ENCODE data around the gene RNF157. TPM values are rescaled to one million over a fixed set of nuclear protein-coding genes. Genes with fewer than 3 reads are reported as not detected.
A peak's percentile ranks its signal among the peaks of the same experiment; 100 is the strongest.

RNF157 gene
- total and polyA plus RNA-seq, 2 of the 13 experiments (the other 11 are each of a cell fraction or from before 2014, with no cell fraction given): 0.44 to 1.5 TPM

DNA sequence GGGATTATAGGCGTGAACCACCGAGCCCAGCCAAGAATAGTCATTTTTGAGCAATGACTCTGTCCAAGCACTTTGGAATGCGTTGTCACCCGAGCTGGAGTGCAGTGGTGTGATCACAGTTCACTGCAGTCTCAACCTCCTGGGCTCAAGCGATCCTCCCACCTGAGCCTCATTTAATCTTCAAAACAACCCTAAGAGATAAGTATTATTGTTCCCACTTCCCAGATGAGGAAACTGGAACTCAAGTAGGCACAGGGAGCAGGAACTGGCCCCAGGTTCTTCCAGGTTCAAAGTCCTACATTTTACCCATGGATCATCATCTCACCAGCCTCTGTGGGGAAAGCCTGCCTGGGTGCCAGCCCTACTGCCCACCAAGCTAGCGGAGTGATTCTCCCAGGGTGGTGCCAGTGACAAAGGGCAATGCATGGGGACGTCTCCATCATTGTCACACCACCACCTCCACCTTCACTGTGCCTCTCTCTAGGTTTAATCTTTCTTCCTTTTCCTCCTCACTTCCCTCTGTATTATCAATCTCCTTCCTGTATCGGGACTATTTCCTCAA lies 11.3 kb upstream of the RNF157 start (continued):
- 0 out of 2 replicates have a peak, but pooled peaks have one; percentile 12 for TF ChIP-seq ARID5B (CRISPR knock-in tag; IDR thresholded peaks at IDR 0.05)
- 0 out of 2 replicates have a peak, but pooled peaks have one; percentile 34 for TF ChIP-seq ZNF501 (CRISPR knock-in tag; IDR thresholded peaks at IDR 0.05)
- TF ChIP-seq GLI4 (CRISPR knock-in tag; IDR thresholded peaks at IDR 0.05; ENCODE audit: borderline replicate concordance): 0 out of 2 replicates have a peak, but pooled peaks have one; percentile 43
- TF ChIP-seq BHLHE40 (IDR thresholded peaks at IDR 0.05; ENCODE audit: low read length): peak; percentile 50
- TF ChIP-seq, protein P1, sequence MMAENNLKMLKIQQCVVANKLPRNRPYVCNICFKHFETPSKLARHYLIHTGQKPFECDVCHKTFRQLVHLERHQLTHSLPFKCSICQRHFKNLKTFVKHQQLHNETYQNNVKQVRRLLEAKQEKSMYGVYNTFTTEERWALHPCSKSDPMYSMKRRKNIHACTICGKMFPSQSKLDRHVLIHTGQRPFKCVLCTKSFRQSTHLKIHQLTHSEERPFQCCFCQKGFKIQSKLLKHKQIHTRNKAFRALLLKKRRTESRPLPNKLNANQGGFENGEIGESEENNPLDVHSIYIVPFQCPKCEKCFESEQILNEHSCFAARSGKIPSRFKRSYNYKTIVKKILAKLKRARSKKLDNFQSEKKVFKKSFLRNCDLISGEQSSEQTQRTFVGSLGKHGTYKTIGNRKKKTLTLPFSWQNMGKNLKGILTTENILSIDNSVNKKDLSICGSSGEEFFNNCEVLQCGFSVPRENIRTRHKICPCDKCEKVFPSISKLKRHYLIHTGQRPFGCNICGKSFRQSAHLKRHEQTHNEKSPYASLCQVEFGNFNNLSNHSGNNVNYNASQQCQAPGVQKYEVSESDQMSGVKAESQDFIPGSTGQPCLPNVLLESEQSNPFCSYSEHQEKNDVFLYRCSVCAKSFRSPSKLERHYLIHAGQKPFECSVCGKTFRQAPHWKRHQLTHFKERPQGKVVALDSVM (CRISPR knock-in tag; IDR thresholded peaks at IDR 0.05): peak; percentile 85
- TF ChIP-seq ZMYM2 (CRISPR knock-in tag; IDR thresholded peaks at IDR 0.05): peak; percentile 91
- peak; percentile 72 for TF ChIP-seq ZNF274 (CRISPR knock-in tag; IDR thresholded peaks at IDR 0.05)
- peak; percentile 54; the same call in 1 of the 2 replicates for TF ChIP-seq RXRA (CRISPR knock-in tag; IDR thresholded peaks at IDR 0.05)
- TF ChIP-seq, protein P2, sequence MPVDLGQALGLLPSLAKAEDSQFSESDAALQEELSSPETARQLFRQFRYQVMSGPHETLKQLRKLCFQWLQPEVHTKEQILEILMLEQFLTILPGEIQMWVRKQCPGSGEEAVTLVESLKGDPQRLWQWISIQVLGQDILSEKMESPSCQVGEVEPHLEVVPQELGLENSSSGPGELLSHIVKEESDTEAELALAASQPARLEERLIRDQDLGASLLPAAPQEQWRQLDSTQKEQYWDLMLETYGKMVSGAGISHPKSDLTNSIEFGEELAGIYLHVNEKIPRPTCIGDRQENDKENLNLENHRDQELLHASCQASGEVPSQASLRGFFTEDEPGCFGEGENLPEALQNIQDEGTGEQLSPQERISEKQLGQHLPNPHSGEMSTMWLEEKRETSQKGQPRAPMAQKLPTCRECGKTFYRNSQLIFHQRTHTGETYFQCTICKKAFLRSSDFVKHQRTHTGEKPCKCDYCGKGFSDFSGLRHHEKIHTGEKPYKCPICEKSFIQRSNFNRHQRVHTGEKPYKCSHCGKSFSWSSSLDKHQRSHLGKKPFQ (CRISPR knock-in tag; IDR thresholded peaks at IDR 0.05; ENCODE audit: insufficient replicate concordance): peak; percentile 69
- 0 out of 2 replicates have a peak, but pooled peaks have one; percentile 76 for TF ChIP-seq SNAPC2 (CRISPR knock-in tag; IDR thresholded peaks at IDR 0.05)
- no peak for TF ChIP-seq ESRRA (CRISPR knock-in tag; IDR thresholded peaks at IDR 0.05; ENCODE audit: low read depth)
- TF ChIP-seq ZSCAN21 (CRISPR knock-in tag; IDR thresholded peaks at IDR 0.05; ENCODE audit: borderline replicate concordance): peak; percentile 100
- 0 out of 2 replicates have a peak, but pooled peaks have one; percentile 22 for TF ChIP-seq ZNF773 (CRISPR knock-in tag; IDR thresholded peaks at IDR 0.05; ENCODE audit: borderline replicate concordance)
- TF ChIP-seq PLSCR1 (CRISPR knock-in tag; IDR thresholded peaks at IDR 0.05; ENCODE audit: borderline replicate concordance): no peak
- TF ChIP-seq ZNF143 (CRISPR knock-in tag; IDR thresholded peaks at IDR 0.05): 0 out of 2 replicates have a peak, but pooled peaks have one; percentile 7
- TF ChIP-seq ZMYM3 (CRISPR knock-in tag; IDR thresholded peaks at IDR 0.05): peak; percentile 74
- 0 out of 2 replicates have a peak, but pooled peaks have one; percentile 64 for TF ChIP-seq KDM1A (CRISPR knock-in tag; IDR thresholded peaks at IDR 0.05)
- peak; percentile 92 for TF ChIP-seq ZNF629 (CRISPR knock-in tag; conservative IDR thresholded peaks at IDR 0.05)
